ENCODE data around the gene PDE1C.

GRCh38 chr7:32042900-32043299, 27.3 kb downstream of the PDE1C start:
- TF ChIP-seq, protein P1, sequence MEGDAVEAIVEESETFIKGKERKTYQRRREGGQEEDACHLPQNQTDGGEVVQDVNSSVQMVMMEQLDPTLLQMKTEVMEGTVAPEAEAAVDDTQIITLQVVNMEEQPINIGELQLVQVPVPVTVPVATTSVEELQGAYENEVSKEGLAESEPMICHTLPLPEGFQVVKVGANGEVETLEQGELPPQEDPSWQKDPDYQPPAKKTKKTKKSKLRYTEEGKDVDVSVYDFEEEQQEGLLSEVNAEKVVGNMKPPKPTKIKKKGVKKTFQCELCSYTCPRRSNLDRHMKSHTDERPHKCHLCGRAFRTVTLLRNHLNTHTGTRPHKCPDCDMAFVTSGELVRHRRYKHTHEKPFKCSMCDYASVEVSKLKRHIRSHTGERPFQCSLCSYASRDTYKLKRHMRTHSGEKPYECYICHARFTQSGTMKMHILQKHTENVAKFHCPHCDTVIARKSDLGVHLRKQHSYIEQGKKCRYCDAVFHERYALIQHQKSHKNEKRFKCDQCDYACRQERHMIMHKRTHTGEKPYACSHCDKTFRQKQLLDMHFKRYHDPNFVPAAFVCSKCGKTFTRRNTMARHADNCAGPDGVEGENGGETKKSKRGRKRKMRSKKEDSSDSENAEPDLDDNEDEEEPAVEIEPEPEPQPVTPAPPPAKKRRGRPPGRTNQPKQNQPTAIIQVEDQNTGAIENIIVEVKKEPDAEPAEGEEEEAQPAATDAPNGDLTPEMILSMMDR (IDR thresholded peaks at IDR 0.05) = no peak
- TF ChIP-seq ZFX (IDR thresholded peaks at IDR 0.05; ENCODE audit: borderline replicate concordance) = no peak
